ENCODE data around the gene PGBD4. TPM values are rescaled to one million over a fixed set of nuclear protein-coding genes. Genes with fewer than 3 reads are reported as not detected.

The PGBD4 gene
- total RNA-seq, 1 experiment from 2014 or later = 2.3 TPM

- no peak for ATAC-seq
- POLR2A ChIA-PET = no interaction called here
- no TSS peak for BruUV-seq (replicated peaks)
- Histone ChIP-seq H3K4me1 (ENCODE audit: control insufficient read depth, insufficient read depth, low read length) (no peaks in the 10 kb centered on the region), H3K4me3 (ENCODE audit: low read depth in 2 of 2, low read length in 2 of 2) (no peak overlapping the region), H3K27me3 (ENCODE audit: control insufficient read depth, insufficient read depth, low read length) (no peaks in the 10 kb centered on the region), H3K36me3 (ENCODE audit: control insufficient read depth, insufficient read depth, low read length) (no peaks in the 10 kb centered on the region), H3K9me3 (ENCODE audit: control insufficient read depth, insufficient read depth, low read depth, low read length) (no peaks in the 10 kb centered on the region), H3K27ac (ENCODE audit: low read length) (no peak overlapping the region)
- CTCF ChIA-PET = no interaction called here
- no peak for DNase-seq (ENCODE audit: low read depth, low spot score)
- TF ChIP-seq SIN3A (IDR thresholded peaks at IDR 0.05; ENCODE audit: borderline replicate concordance, insufficient read depth, low read depth, low read length) (no peak), POLR2AphosphoS5 (IDR thresholded peaks at IDR 0.05; ENCODE audit: low read depth, low read length) (no peak), REST (IDR thresholded peaks at IDR 0.05; ENCODE audit: insufficient read depth in 1 of 2, low read depth in 2 of 2, low read length in 1 of 2) (no peak)
- in situ Hi-C loops (cut with HindIII; ENCODE audit: low pct_unique_long_range_greater_than_20kb, low sequenced_read_pairs) (no loop called here), intact Hi-C loops (cut with micrococcal nuclease; ENCODE audit: unreplicated experiment) (no loop called here)
Measured at GRCh38 chr15:34125945-34126344, 24.1 kb downstream of the PGBD4 start.

GRCh38 chr15:34126522-34126921, 24.6 kb downstream of the PGBD4 start:
- TF ChIP-seq POLR2AphosphoS5 (IDR thresholded peaks at IDR 0.05; ENCODE audit: low read depth, low read length) (no peak), CTCF (IDR thresholded peaks at IDR 0.05) (no peak), REST (IDR thresholded peaks at IDR 0.05; ENCODE audit: insufficient read depth in 1 of 2, low read depth in 2 of 2, low read length in 1 of 2) (no peak), TCF7L2 (IDR thresholded peaks at IDR 0.05; ENCODE audit: low read depth, low read length) (no peak), SIN3A (IDR thresholded peaks at IDR 0.05; ENCODE audit: borderline replicate concordance, insufficient read depth, low read depth, low read length) (no peak)
- no peaks in the 10 kb centered on the region for H3K27me3 ChIP-seq (ENCODE audit: control insufficient read depth, insufficient read depth, low read length)
- H3K27ac ChIP-seq (ENCODE audit: low read length) = no peak overlapping the region
- POLR2A ChIA-PET = no interaction called here
- intact Hi-C loops (cut with micrococcal nuclease; ENCODE audit: unreplicated experiment) = no loop called here
- DNase-seq (ENCODE audit: low read depth, low spot score) (no peak), ATAC-seq (no peak)
- no peaks in the 10 kb centered on the region for H3K4me1 ChIP-seq (ENCODE audit: control insufficient read depth, insufficient read depth, low read length)
- CTCF ChIA-PET = no interaction called here
- in situ Hi-C loops (cut with HindIII; ENCODE audit: low pct_unique_long_range_greater_than_20kb, low sequenced_read_pairs) = no loop called here
- BruUV-seq (replicated peaks) = no TSS peak
- H3K36me3 ChIP-seq (ENCODE audit: control insufficient read depth, insufficient read depth, low read length) = no peaks in the 10 kb centered on the region
- H3K9me3 ChIP-seq (ENCODE audit: control insufficient read depth, insufficient read depth, low read depth, low read length) = no peaks in the 10 kb centered on the region
- no peak overlapping the region for H3K4me3 ChIP-seq (ENCODE audit: low read depth in 2 of 2, low read length in 2 of 2)

All from Panc1 (cell line).